Thyroid gland (tissue), 4 donors: Measurements from ENCODE around the gene FASTK.

ENCODE experiments used
- POLR2A ChIP-seq, 2 donors: fragments of 450-650 bp; IDR thresholded peaks; one replicate each; pipeline ENCODE4 v1.6.1; 2017; ENCODE audit warnings: antibody characterized with exemption in 2 of 2, mild to moderate bottlenecking in 2 of 2, moderate library complexity in 1 of 2
- TF ChIP-seq, protein P1 (sequence below), 6 experiments: fragments of 200-600 bp in 3 of 6; fragments of 450-650 bp in 3 of 6; sonication (generic) in 3 of 6; IDR thresholded peaks; one replicate each; pipeline ENCODE4 v1.5.1; 2016 to 2019; ENCODE audit warnings: antibody characterized with exemption in 6 of 6, mild to moderate bottlenecking in 2 of 6, inconsistent platforms in 1 of 6, moderate library complexity in 1 of 6

DNA sequence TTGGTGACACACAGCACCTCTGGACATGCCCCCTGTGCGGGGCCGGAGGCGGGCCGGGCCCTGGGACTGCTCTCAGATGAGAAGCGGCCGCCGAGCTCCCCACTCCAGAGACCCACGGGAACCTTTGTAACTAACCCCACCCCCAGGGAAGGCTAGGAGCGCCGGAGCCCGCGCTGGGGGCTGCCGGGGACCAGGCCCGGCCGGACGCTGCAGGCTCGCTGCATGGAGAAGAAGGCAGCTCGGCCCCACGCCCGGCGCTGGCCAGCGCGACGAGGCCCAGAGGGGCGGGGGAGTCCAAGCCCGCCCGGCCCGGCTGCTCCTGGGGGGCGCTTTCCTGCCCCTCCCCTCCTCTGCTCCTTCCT, 42.2 kb upstream of the FASTK start:
- TF ChIP-seq, protein P1, sequence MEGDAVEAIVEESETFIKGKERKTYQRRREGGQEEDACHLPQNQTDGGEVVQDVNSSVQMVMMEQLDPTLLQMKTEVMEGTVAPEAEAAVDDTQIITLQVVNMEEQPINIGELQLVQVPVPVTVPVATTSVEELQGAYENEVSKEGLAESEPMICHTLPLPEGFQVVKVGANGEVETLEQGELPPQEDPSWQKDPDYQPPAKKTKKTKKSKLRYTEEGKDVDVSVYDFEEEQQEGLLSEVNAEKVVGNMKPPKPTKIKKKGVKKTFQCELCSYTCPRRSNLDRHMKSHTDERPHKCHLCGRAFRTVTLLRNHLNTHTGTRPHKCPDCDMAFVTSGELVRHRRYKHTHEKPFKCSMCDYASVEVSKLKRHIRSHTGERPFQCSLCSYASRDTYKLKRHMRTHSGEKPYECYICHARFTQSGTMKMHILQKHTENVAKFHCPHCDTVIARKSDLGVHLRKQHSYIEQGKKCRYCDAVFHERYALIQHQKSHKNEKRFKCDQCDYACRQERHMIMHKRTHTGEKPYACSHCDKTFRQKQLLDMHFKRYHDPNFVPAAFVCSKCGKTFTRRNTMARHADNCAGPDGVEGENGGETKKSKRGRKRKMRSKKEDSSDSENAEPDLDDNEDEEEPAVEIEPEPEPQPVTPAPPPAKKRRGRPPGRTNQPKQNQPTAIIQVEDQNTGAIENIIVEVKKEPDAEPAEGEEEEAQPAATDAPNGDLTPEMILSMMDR (IDR thresholded peaks at IDR 0.05) = no peak
- no peak for TF ChIP-seq POLR2A (IDR thresholded peaks at IDR 0.05)
